Measurements from ENCODE around the gene OR5C1.
A peak's percentile ranks its signal among the peaks of the same experiment; 100 is the strongest.
"Not testable (repeated sequence)": the region's sequence is repeated elsewhere in the genome, so short reads cannot be mapped to it uniquely, and the experiment has no call there.

The OR5C1 gene

DNA sequence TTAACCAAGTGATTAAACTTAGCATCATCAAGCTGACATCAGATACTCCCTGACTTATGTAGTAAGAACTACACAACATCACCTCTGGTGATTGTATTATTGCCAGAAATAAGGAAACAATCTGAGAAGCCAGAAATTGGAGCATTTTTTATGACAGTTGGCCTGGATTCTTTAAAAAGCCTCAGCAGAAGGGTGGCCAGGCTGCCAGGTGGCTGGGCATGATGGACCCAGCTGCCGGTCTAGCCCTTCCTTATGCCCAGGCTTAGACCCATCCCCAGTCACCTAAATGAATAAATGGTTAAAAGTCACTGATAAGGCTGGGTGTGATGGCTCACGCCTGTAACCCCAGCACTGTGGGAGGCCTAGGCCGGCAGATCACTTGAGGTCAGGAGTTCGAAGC, 24.0 kb downstream of the OR5C1 start:
- no peak for DNase-seq

DNA sequence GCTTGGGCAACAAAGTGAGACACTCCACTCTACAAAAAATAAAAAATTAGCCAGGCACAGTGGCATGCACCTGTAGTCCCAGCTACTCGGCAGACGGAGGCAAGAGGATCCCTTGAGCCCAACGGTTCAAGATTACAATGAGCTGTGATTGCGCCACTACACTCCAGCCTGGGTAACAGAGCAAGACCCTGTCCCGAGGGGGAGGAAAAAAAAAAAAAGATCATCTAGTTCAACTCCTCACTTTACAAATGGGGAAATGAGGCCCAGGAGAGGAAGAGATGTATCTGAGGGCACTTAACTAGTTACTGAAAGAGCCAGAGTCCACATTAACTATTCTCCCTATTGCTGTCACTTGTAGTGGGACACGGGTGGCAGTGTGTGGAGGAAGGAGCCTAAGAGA, 25.8 kb downstream of the OR5C1 start:
- DNase-seq, result peak in 1 of 2 donors; percentile 25

DNA sequence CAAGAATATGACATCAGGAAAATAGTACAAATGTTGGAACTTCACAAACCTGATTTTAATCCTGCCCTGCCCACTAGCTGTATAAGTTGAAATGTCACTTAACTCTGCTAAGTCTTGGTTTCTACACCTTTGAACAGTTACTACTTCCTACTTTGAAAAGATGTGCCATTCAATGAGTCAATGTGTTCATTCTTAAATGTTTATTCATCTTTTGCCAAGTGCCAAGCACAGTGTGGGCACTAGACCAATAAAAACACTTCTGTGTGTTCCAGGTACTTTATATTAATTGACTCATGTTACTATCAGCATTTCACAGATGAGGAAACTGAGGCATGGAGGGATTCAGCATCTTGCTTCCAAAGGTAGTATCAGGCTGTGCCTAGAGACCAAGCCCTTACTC, 26.8 kb downstream of the OR5C1 start:
- no peak for DNase-seq

DNA sequence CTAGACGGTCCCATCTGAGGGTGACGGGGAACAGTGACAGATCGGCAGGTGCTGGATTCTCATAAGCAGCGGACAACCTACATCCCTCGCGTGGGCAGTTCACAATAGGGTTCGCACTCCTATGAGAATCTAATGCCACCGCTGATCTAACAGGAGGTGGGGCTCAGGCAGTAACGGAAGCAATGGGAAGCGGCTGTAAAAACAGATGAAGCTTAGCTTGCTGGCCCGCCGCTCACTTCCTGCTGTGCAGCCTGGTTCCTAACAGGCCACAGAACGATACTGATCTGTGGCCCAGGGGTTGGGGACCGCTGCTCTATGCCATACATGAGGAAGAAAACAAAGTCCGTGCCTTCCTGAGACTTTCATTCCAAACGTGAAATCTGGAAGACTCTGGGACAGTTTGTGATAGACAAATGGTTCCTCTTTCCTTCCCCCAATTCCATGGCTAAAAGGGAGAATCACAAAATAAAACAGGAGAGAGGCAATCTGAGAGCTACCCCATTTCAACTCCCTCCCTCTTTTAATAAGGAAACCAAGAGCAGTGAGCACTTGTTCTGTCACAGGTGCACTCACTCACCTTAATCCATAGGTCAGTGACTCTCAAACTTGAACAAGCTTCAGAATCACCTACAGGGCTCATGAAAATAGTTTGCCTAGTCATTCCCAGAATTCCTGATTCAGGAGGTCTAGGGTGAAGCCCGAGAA, 27.6 kb downstream of the OR5C1 start:
- DNase-seq, result peak in 1 of 2 donors; percentile 30

DNA sequence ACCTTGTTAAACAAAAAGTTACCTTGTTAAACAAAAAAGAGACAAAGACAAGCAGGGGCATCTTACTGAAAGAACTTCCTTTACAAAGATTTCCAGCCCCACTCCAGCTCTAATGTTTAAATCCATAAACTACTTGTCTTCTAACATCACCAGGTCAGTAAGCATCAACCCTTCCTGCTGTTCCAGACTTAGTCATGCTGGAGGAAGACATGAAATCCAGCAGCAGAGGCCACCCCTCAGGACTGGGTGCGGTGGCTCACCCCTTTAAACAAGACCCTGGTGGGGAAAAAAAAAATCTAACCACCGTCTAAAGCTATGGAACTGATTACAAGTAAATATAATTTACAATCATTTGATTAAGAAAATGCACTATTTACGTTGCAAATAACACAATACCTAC, 30.6 kb downstream of the OR5C1 start:
- no peak for DNase-seq

DNA sequence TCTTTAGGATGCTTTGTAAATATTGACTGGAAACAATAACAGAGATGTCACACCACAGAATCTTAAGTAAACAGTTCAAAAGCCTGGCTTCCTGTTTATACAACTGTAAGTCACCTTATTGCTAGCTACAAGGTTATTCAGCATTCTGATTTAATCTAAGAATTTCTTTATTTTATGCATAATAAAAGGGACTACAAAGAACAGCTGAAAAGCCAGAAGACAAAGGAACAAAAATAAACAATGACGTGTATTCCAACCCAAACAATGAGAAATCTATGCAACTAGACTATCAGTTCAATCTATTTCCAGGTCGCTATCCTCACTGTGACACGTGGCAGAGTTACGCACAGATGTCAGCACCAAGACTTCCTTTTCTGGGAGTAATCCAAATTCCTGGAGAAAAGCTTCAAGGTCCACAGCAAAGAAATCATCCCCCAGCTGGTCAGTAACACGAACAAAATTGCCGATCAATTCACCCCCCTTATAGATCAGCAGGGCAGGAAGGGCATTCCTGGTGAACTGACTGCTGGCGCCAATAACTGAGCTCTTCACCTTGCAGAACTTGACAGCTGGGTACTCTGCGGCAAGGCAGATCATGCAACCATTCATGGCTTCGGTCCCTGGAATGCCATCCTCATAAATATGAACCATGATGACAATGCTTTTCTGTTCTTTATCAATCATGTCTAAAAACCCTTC, 31.2 kb downstream of the OR5C1 start:
- no peak for DNase-seq

DNA sequence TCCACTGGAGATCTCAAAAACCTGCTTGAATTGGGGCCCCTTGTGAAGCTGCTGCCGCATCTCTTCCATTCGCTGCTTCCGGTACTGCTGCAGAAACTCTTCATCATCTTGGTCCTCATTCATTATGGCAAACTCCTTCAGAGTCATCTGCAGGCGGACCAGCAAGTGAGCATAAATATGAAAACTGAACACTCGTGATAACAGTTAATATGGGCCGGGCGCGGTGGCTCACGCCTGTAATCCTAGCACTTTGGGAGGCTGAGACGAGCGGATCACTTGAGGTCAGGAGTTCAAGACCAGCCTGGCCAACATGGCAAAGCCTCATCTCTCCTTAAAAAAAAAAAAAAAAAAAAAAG, 31.7 kb downstream of the OR5C1 start:
- no peak for DNase-seq

DNA sequence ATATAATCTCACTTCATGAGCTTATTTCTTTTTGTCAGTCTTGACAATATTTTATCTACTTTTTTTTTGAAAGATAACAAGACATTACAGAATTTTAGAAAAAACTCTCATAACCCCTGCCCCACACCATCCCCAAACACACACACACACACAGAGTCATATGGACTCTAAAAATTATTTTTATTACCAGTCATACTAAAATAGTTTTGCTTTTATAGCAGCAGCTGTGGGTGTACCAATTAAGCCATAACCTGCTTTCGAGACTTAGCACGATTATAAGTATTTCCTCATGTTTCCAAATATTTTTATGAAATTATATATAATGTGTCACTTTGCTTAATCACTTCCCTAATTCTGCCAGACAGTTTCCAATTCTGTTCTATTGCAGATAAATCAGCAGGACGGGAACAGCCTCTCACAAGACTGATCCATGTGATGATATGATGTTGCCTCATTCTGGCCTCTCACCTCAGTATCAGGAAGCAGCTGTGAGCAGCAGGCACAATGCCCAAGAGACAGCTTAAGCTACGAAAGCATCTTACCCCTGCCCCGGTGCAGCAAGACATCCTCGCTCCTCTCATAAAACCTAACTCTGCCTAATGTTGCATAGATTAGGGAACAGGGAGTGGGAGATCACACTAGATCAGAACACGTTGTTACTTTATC, 32.7 kb downstream of the OR5C1 start:
- DNase-seq, result peak; percentile 86 to 96

DNA sequence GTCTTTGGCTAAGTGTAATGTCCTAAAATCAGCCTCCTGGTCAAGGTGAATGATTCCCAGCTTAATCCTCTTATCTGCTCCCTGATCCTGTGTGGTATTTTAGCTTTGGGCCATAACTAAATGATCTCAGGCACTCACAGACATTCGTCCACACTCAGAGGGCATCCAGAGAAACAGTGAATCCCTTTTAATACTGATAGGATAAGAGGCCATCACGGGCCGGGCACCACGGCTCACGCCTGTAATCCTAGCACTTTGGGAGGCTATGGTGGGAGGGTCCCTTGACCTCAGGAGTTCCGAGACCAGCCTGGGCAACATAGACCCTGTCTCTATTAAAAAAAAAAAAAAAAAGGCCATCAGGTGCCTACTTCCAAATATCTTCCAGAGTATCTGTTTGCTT, 33.3 kb downstream of the OR5C1 start:
- DNase-seq, result no peak

DNA sequence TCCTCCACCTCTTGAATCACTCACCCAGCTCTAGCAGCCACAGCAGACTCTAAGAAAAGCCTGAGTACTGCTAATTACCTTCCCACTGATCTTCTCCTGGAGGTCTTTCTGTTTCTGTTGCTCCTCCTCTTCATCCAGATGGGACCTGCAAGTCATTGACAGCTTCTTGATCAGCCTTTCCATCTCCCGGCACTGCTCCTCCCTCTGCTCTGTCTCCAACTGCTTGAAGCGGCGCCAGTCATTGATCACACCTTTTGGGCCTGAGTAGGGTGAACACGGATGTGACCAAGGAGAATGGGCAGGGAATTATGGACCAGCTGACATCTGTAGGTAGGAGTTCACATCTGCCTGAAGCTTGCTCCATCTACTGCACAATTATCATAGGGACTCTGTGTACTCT, 34.2 kb downstream of the OR5C1 start:
- DNase-seq, result no peak

DNA sequence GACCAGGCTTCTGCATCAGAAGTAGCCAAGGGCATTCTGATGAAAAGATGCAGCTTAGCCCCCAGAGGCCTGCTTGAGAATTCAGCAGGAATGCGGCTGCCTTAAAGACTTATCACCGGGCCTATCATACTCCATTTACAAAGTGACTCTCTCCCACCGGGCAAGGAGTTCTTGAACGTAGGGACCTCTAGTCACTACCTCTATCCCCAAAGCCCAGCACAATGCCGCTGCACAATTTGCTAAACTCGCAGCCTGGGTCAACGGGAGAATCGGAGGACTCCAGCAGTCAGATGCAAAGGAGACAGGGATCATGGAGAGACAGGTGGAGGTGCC, 39.0 kb downstream of the OR5C1 start:
- DNase-seq, result peak in 1 of 2 donors; percentile 22

DNA sequence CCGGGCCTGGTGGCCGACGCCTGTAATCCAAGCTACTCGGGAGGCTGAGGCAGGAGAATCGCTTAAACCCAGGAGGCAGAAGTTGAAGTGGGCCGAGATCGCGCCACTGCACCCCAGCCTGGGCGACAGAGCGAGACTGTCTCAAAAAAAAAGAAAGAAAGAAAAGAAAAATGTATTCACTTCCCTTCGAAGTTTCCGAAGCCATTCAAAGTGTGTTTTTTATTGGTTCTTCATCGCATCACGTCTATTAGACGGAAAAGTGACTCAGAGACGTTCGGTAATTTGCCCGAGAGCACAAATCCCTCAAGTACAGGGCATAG, 40.2 kb downstream of the OR5C1 start:
- DNase-seq, result not testable (repeated sequence)

DNA sequence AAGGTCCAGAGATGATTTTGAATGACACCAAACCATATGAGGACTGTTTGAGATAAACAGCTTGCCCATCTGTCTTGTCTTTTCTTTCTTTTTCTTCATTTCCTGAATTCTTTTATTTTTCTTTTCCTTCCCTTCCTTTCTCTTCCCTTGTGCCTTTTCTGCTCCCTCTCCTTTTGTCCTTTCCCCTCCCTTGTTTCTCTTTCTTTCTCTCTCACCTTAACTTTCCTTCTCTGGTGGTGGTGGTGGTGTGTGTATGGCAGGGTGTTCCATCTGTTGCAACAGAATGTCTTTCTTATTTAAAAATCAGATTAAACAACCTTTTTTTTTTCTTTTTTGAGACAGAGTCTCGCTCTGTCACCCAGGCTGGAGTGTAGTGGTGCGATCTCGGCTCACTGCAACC, 43.5 kb downstream of the OR5C1 start:
- no peak for DNase-seq

DNA sequence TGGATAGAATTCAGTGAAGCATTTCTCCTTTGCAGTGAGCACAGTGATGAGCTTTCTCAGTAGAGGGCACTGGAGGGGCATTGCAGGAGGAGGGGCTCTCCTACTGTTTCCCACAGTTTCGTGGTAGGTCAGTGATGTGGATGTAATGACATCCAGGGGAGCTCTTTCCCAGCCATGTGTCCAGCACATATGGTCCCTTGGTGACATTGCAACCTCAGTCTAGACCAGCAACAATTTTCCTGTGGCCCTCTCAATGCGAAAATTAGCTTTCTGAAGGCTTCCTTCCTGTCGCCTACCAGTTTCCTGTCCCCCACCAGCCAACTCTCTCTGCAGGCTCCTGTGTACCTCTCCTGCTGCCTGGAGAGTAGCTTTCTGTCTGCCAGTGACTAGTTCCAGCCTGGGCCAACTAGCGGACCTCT, 46.6 kb downstream of the OR5C1 start:
- DNase-seq, result no peak

DNA sequence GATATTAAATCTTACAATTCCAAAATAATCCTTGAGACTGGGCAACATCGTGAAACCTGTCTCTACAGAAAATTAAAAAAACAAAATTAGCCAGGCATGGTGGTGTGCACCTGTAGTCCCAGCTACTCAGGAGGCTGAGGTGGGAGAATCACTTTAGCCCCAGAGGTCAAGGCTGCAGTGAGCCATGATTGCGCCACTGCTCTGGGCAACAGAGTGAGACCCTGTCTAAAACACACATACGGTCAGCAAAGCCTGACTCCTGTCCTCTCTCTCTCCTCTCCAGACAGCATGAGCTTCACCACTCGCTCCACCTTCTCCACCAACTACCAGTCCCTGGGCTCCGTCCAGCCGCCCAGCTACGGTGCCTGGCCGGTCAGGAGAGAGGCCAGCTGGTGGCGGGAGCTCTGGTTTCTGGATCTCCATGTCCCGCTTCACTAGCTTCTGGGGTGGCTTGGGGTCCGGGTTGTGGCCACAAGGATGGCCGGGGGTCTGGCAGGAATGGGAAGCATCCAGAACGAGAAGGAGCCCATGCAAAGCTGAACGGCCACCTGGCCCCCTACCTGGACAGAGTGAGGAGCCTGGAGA, 48.6 kb downstream of the OR5C1 start:
- no peak for DNase-seq

DNA sequence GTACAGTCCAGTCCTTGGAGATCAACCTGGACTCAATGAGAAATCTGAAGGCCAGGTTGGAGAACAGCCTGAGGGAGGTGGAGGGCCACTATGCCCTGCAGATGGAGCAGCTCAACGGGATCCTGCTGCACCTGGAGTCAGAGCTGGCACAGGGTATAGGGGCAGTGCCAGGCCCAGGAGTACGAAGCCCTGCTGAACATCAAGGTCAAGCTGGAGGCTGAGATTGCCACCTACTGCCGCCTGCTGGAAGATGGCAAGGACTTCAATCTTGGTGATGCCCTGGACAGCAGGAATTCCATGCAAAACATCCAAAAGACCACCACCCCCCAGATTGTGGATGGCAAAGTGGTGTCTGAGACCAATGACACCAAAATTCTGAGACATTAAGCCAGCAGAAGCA, 49.7 kb downstream of the OR5C1 start:
- not testable (repeated sequence) for DNase-seq
